GM18909 (cell line): ENCODE results near the gene INPP5A.
"Not testable (repeated sequence)": the region's sequence is repeated elsewhere in the genome, so short reads cannot be mapped to it uniquely, and the experiment has no call there.

Experiments used
- ATAC-seq: cut with Tn5 transposase; IDR thresholded peaks from one replicate; pipeline ENCODE4 v1.9.1; 2021; ENCODE audit warnings: mild to moderate bottlenecking; ENCODE audit not compliant: unreplicated experiment, poor library complexity

Gene INPP5A

GRCh38 chr10:132503581-132504421, 33.8 kb upstream of the INPP5A start:
- ATAC-seq, result no peak

- no peak for ATAC-seq
Measured at GRCh38 chr10:132504501-132505272, 32.9 kb upstream of the INPP5A start.

GRCh38 chr10:132505546-132505945, 32.0 kb upstream of the INPP5A start:
- ATAC-seq, result not testable (repeated sequence)

GRCh38 chr10:132506711-132507408, 30.7 kb upstream of the INPP5A start:
- no peak for ATAC-seq

- no peak for ATAC-seq
Measured at GRCh38 chr10:132507409-132507955, 30.1 kb upstream of the INPP5A start.

- no peak for ATAC-seq
Measured at GRCh38 chr10:132507956-132508490, 29.6 kb upstream of the INPP5A start.

GRCh38 chr10:132508581-132509443, 28.8 kb upstream of the INPP5A start:
- no peak for ATAC-seq

GRCh38 chr10:132509506-132510173, 27.9 kb upstream of the INPP5A start:
- ATAC-seq, result no peak

- no peak for ATAC-seq
Measured at GRCh38 chr10:132510174-132510611, 27.4 kb upstream of the INPP5A start.

GRCh38 chr10:132511121-132512051, 26.2 kb upstream of the INPP5A start:
- no peak for ATAC-seq

- ATAC-seq, result no peak
Measured at GRCh38 chr10:132512052-132512442, 25.5 kb upstream of the INPP5A start.

GRCh38 chr10:132512693-132513345, 24.8 kb upstream of the INPP5A start:
- no peak for ATAC-seq

GRCh38 chr10:132514821-132515520, 22.6 kb upstream of the INPP5A start:
- ATAC-seq, result peak; percentile 53

GRCh38 chr10:132515811-132516726, 21.5 kb upstream of the INPP5A start:
- no peak for ATAC-seq
